H1 (cell line): Measurements from ENCODE around the gene STRIT1. TPM values are rescaled to one million over a fixed set of nuclear protein-coding genes. Genes with fewer than 3 reads are reported as not detected.

ENCODE experiments used
- CTCF ChIA-PET: fragments of 300-600 bp; sonication (Branson Sonifier 250); formaldehyde crosslinking; loops from one replicate; lab custom pipeline; 2021; ENCODE audit not compliant: partially characterized antibody; lab: Charles Lee
- POLR2A ChIA-PET: fragments of 300-600 bp; sonication (Branson Sonifier 250); formaldehyde crosslinking; loops from one replicate; lab custom pipeline; 2021; ENCODE audit warnings: inconsistent platforms; ENCODE audit not compliant: partially characterized antibody; lab: Charles Lee
- DNase-seq, 2 experiments: peaks; one replicate each; pipeline versions ENCODE4 v3.0.0 to v3.0.0-alpha.2; 2010 to 2022; ENCODE audit warnings: low spot score in 2 of 2, low read depth in 1 of 2, mixed read lengths in 1 of 2
- FAIRE-seq: peaks from 2 replicates; lab custom pipeline; 2011; peaks lifted over from hg19 to GRCh38; lab: Jason Lieb, UNC
- H2AFZ ChIP-seq: 2 replicates; pipeline ENCODE4 v1.8.1; 2012; ENCODE audit warnings: low read length, inconsistent platforms
- H2AK5ac ChIP-seq: 2 replicates; pipeline ENCODE4 v1.6.1; 2013; ENCODE audit warnings: low read depth, low read length
- H2BK120ac ChIP-seq: replicated peaks from 2 replicates; pipeline ENCODE3; 2013; ENCODE audit warnings: low read depth, low read length, inconsistent platforms
- H2BK12ac ChIP-seq: 2 replicates; pipeline ENCODE4 v1.6.1; 2013; ENCODE audit warnings: low read depth, low read length
- H2BK15ac ChIP-seq: 2 replicates; pipeline ENCODE4 v1.6.1; 2013; ENCODE audit warnings: low read length
- H2BK20ac ChIP-seq: 2 replicates; pipeline ENCODE4 v1.6.1; 2013; ENCODE audit warnings: low read length
- H2BK5ac ChIP-seq: 2 replicates; pipeline ENCODE4 v1.6.1; 2013; ENCODE audit warnings: low read depth, low read length
- H3K14ac ChIP-seq: 2 replicates; pipeline ENCODE4 v1.6.1; 2013; ENCODE audit warnings: inconsistent platforms; ENCODE audit not compliant: insufficient read length
- H3K18ac ChIP-seq: 2 replicates; pipeline ENCODE4 v1.6.1; 2013; ENCODE audit warnings: low read length; ENCODE audit errors: extremely low read depth
- H3K23ac ChIP-seq: 2 replicates; pipeline ENCODE4 v1.6.1; 2013; ENCODE audit warnings: inconsistent platforms; ENCODE audit not compliant: insufficient read length
- H3K23me2 ChIP-seq: 2 replicates; pipeline ENCODE4 v1.6.1; 2013; ENCODE audit warnings: low read depth, low read length
- H3K27ac ChIP-seq: 2 replicates; pipeline ENCODE4 v1.6.1; 2011; ENCODE audit warnings: low read depth, low read length, inconsistent platforms
- H3K27me3 ChIP-seq, 4 experiments: replicated peaks in 1 of 4; 1 replicate in 1 of 4; 2 replicates in 3 of 4; pipeline versions ENCODE4 v1.6.1 to v1.8.1; 2011 to 2013; ENCODE audit warnings: low read length in 3 of 4, mild to moderate bottlenecking in 3 of 4, inconsistent platforms in 2 of 4, mixed read lengths in 2 of 4, moderate library complexity in 1 of 4; ENCODE audit not compliant: control insufficient read depth in 3 of 4, insufficient read depth in 3 of 4; ENCODE audit errors: extremely low read depth in 1 of 4
- H3K36me3 ChIP-seq, 4 experiments: 2 replicates each; pipeline versions ENCODE4 v1.6.1 to v1.8.1; 2011 to 2013; ENCODE audit warnings: mild to moderate bottlenecking in 4 of 4, low read length in 3 of 4, moderate library complexity in 2 of 4, control low read depth in 1 of 4, inconsistent platforms in 1 of 4; ENCODE audit not compliant: insufficient read depth in 4 of 4, control insufficient read depth in 2 of 4
- H3K4ac ChIP-seq: replicated peaks from 2 replicates; pipeline ENCODE3; 2013; ENCODE audit warnings: low read length, low read depth, mixed read lengths, inconsistent platforms; ENCODE audit not compliant: insufficient read length
- H3K4me1 ChIP-seq, 4 experiments: replicated peaks in 1 of 4; 1 replicate in 1 of 4; 2 replicates in 3 of 4; pipeline versions ENCODE4 v1.6.1 to v1.8.1; 2011 to 2013; ENCODE audit warnings: low read length in 3 of 4, inconsistent platforms in 2 of 4, mixed read lengths in 1 of 4; ENCODE audit not compliant: insufficient read depth in 4 of 4, control insufficient read depth in 3 of 4
- H3K4me2 ChIP-seq, 2 experiments: 2 replicates each; pipeline versions ENCODE4 v1.6.1 to v1.8.1; 2011 to 2013; ENCODE audit warnings: low read depth in 2 of 2, low read length in 2 of 2, control low read depth in 1 of 2, inconsistent platforms in 1 of 2, mild to moderate bottlenecking in 1 of 2; ENCODE audit not compliant: insufficient read depth in 1 of 2
- H3K4me3 ChIP-seq, 4 experiments: fragments of 200-600, 300-600 bp in 1 of 4; sonication (generic), shearing (Covaris generic), sonication (Bioruptor Twin) in 1 of 4; 2 replicates each; pipeline versions ENCODE4 v1.5.1 to v1.8.1; 2011 to 2016; ENCODE audit warnings: low read length in 4 of 4, low read depth in 3 of 4, control low read depth in 2 of 4, inconsistent platforms in 2 of 4, mild to moderate bottlenecking in 2 of 4, mixed read lengths in 1 of 4, moderate library complexity in 1 of 4; ENCODE audit not compliant: insufficient read depth in 2 of 4; ENCODE audit errors: extremely low read depth in 1 of 4
- H3K56ac ChIP-seq: replicated peaks from 2 replicates; pipeline ENCODE3; 2013; ENCODE audit warnings: low read depth, mild to moderate bottlenecking, mixed read lengths, low read length, inconsistent platforms; ENCODE audit not compliant: insufficient read length
- H3K79me1 ChIP-seq: 2 replicates; pipeline ENCODE4 v1.6.1; 2013; ENCODE audit warnings: low read depth, low read length, control low read depth
- H3K79me2 ChIP-seq, 2 experiments: 2 replicates each; pipeline versions ENCODE4 v1.6.1 to v1.8.1; 2012 to 2013; ENCODE audit warnings: low read length in 2 of 2, mild to moderate bottlenecking in 2 of 2, inconsistent platforms in 1 of 2; ENCODE audit not compliant: insufficient read depth in 2 of 2, control insufficient read depth in 1 of 2
- H3K9ac ChIP-seq, 4 experiments: replicated peaks in 1 of 4; 1 replicate in 1 of 4; 2 replicates in 3 of 4; pipeline versions ENCODE4 v1.6.1 to v1.8.1; 2011 to 2013; ENCODE audit warnings: low read depth in 3 of 4, low read length in 3 of 4, control low read depth in 2 of 4, mild to moderate bottlenecking in 2 of 4, moderate library complexity in 2 of 4, inconsistent platforms in 1 of 4; ENCODE audit errors: extremely low read depth in 1 of 4
- H3K9me3 ChIP-seq, 2 experiments: 2 replicates each; pipeline versions ENCODE4 v1.6.1 to v1.8.1; 2012 to 2013; ENCODE audit warnings: mild to moderate bottlenecking in 2 of 2, moderate library complexity in 2 of 2, control low read depth in 1 of 2, inconsistent platforms in 1 of 2, low read depth in 1 of 2, low read length in 1 of 2, mixed read lengths in 1 of 2; ENCODE audit not compliant: insufficient read depth in 2 of 2
- H4K20me1 ChIP-seq, 2 experiments: replicated peaks in 1 of 2; 2 replicates each; pipeline versions ENCODE3 to v1.8.1; 2011 to 2013; ENCODE audit warnings: inconsistent platforms in 2 of 2, low read length in 2 of 2, mild to moderate bottlenecking in 1 of 2; ENCODE audit not compliant: insufficient read depth in 2 of 2, control insufficient read depth in 1 of 2
- H4K5ac ChIP-seq: 2 replicates; pipeline ENCODE4 v1.6.1; 2013; ENCODE audit warnings: low read length, low read depth, mixed read lengths, inconsistent platforms; ENCODE audit not compliant: insufficient read length
- H4K8ac ChIP-seq: 2 replicates; pipeline ENCODE4 v1.8.0; 2013; ENCODE audit warnings: mild to moderate bottlenecking, moderate library complexity, low read length, inconsistent platforms; ENCODE audit not compliant: insufficient read depth; ENCODE audit errors: extremely low read depth
- H4K91ac ChIP-seq: replicated peaks from 2 replicates; pipeline ENCODE3; 2013; ENCODE audit warnings: low read length, mixed read lengths, inconsistent platforms; ENCODE audit not compliant: insufficient read length
- ASH2L ChIP-seq: fragments of 200-600, 300-600 bp; sonication (generic); IDR thresholded peaks from one replicate; pipeline ENCODE4 v1.7.1; 2017; ENCODE audit warnings: low read length
- EGR1 ChIP-seq: IDR thresholded peaks from 2 replicates; pipeline ENCODE4 v1.6.1; 2011; ENCODE audit warnings: low read depth, low read length, borderline replicate concordance
- GTF2F1 ChIP-seq: IDR thresholded peaks from 2 replicates; pipeline ENCODE4 v1.6.1; 2012; ENCODE audit warnings: low read depth, low read length, improper control_type of control experiment, borderline replicate concordance
- JUN ChIP-seq: IDR thresholded peaks from 2 replicates; pipeline ENCODE4 v1.6.1; 2011; ENCODE audit warnings: low read depth, mild to moderate bottlenecking, improper control_type of control experiment, low read length
- KDM1A ChIP-seq: fragments of 200-600, 300-600 bp; sonication (generic); IDR thresholded peaks from 2 replicates; pipeline ENCODE4 v1.7.1; 2016; ENCODE audit warnings: mild to moderate bottlenecking, low read length, borderline replicate concordance
- NRF1 ChIP-seq: IDR thresholded peaks from 2 replicates; pipeline ENCODE4 v1.6.1; 2011; ENCODE audit warnings: mild to moderate bottlenecking, low read depth, low read length, improper control_type of control experiment
- RAD21 ChIP-seq, 2 experiments: IDR thresholded peaks in 1 of 2; conservative IDR thresholded peaks in 1 of 2; 2 replicates each; pipeline ENCODE4 v1.6.1; 2011; ENCODE audit warnings: low read depth in 2 of 2, low read length in 2 of 2, improper control_type of control experiment in 1 of 2, inconsistent platforms in 1 of 2, mild to moderate bottlenecking in 1 of 2, moderate library complexity in 1 of 2
- RFX5 ChIP-seq: IDR thresholded peaks from 2 replicates; pipeline ENCODE4 v1.6.1; 2011; ENCODE audit warnings: low read depth, low read length, improper control_type of control experiment, borderline replicate concordance
- SIRT6 ChIP-seq: IDR thresholded peaks from one replicate; pipeline ENCODE4 v1.7.1; 2012; ENCODE audit warnings: low read length, inconsistent platforms
- SRF ChIP-seq: IDR thresholded peaks from 2 replicates; pipeline ENCODE4 v1.6.1; 2011; ENCODE audit warnings: mild to moderate bottlenecking, low read depth, low read length, moderate library complexity
- WGBS, 2 experiments: shearing (Covaris generic) in 1 of 2; methylation state at CpG; one replicate each; pipeline versions ENCODE4 v1.1.6 to v1.1.7; 2013 to 2015; ENCODE audit warnings: low lambda C conversion rate in 2 of 2, mixed read lengths in 2 of 2, inconsistent platforms in 1 of 2, low coverage in 1 of 2, missing lambda C conversion rate in 1 of 2; ENCODE audit not compliant: insufficient replicate concordance in 2 of 2, insufficient coverage in 1 of 2, insufficient read length in 1 of 2; ENCODE audit errors: extremely low coverage in 1 of 2, missing lambda C conversion rate in 1 of 2; 5-methylcytosine and 5-hydroxymethylcytosine counted together
- polyA plus RNA-seq, 7 experiments: library from polyadenylated mRNA; depleted of rRNA in 3 of 7; stranded (reverse) in 5 of 7; unstranded in 2 of 7; fragments of >200 nt in 5 of 7; fragments of 200-250 nt in 2 of 7; gene quantifications; 1 replicate in 5 of 7; 2 replicates in 1 of 7; 4 replicates in 1 of 7; pipeline versions ENCODE4 v1.2.1 to v1.2.3, GENCODE V29; 2011 to 2013; ENCODE audit warnings: missing spikeins in 2 of 7, mixed read lengths in 2 of 7
- total RNA-seq: library from RNA; stranded (reverse); fragmentation: NEBNext Ultra II Directional; extraction: Animal tissue kit (Norgen Biotek cat#: 25700); gene quantifications from 2 replicates; pipeline ENCODE4 v1.2.1, GENCODE V29; 2021

Gene STRIT1
- total and polyA plus RNA-seq, 2 of the 8 experiments (the other 6 are each of a cell fraction or from before 2014, with no cell fraction given), result 0.15 to 0.47 TPM

DNA sequence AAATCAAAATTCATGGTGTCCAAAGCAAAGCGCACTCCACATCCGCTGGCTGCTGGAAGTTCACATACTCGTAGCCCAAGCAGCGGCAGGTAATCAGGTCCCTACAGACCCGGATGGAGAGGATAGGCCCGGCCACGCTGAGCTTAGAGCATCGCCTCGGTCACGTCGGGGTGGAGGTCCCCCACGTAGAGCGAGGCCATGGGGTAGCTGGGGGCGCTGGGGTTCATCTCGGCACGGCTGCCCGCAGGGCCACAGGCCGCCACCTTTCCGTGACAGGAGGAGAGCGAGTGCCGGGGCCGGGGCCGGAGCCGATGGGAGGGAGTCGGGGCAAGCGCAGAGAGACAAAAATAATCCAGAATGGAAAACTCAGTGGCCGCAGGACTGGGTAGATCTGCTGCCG lies 16.1 kb upstream of the STRIT1 start:
- CTCF ChIA-PET, result interaction anchor here (0.6 to 1.0 kb wide), 2 partner anchors 73 to 220 kb away, joined by 3 to 5 read pairs; no protein-coding TSS in a partner anchor
- H2AFZ ChIP-seq, result no peak overlapping the region
- H3K23me2 ChIP-seq, result no peaks in the 10 kb centered on the region
- no peaks in the 10 kb centered on the region for H3K27me3 ChIP-seq
- TF ChIP-seq EGR1, result no peak
- TF ChIP-seq SRF, result no peak
- no peak for TF ChIP-seq JUN
- TF ChIP-seq GTF2F1, result no peak
- TF ChIP-seq ASH2L, result no peak
- TF ChIP-seq RFX5, result no peak
- TF ChIP-seq NRF1, result no peak
- TF ChIP-seq SIRT6, result no peak
- no peak for TF ChIP-seq RAD21 (IDR thresholded peaks at IDR 0.05 in 1 of 2, conservative IDR thresholded peaks at IDR 0.05 in 1 of 2; ENCODE audit: low read depth in 2 of 2, low read length in 2 of 2)
- TF ChIP-seq KDM1A, result no peak
- H3K14ac ChIP-seq, result no peak overlapping the region
- no peak overlapping the region for H3K9ac ChIP-seq
- H3K18ac ChIP-seq, result no peak overlapping the region
- H3K56ac ChIP-seq, result no peak overlapping the region
- no peaks in the 10 kb centered on the region for H4K20me1 ChIP-seq
- H4K5ac ChIP-seq, result no peak overlapping the region
- H3K4me1 ChIP-seq, result no peaks in the 10 kb centered on the region
- no peaks in the 10 kb centered on the region; a peak in 1 of 4 replicates for H3K9me3 ChIP-seq
- no peak overlapping the region for H2BK15ac ChIP-seq
- DNase-seq (no peak), FAIRE-seq (no peak)
- no peak overlapping the region for H2BK20ac ChIP-seq
- H3K79me2 ChIP-seq, result no peaks in the 10 kb centered on the region
- H2BK120ac ChIP-seq, result no peak overlapping the region
- H2BK5ac ChIP-seq, result no peak overlapping the region
- H3K27ac ChIP-seq, result no peak overlapping the region
- H3K23ac ChIP-seq, result no peak overlapping the region
- WGBS, 2 experiments, result 98% methylated on average over 23 of the region's 28 CpGs; no CpG with 5 or more reads in 1 of the 2 experiments
- H2AK5ac ChIP-seq, result no peak overlapping the region
- no peak overlapping the region for H3K4me3 ChIP-seq
- H4K91ac ChIP-seq, result no peak overlapping the region
- no peak overlapping the region for H3K4me2 ChIP-seq
- POLR2A ChIA-PET, result no interaction called here
- H2BK12ac ChIP-seq, result no peak overlapping the region
- no peaks in the 10 kb centered on the region for H3K79me1 ChIP-seq
- H4K8ac ChIP-seq, result peak overlapping the region; percentile 71; the same call in 1 of the 2 replicates
- H3K36me3 ChIP-seq, result no peaks in the 10 kb centered on the region
- H3K4ac ChIP-seq, result no peak overlapping the region
